ENCODE results near the gene SNTA1.
"Not testable (repeated sequence)": the region's sequence is repeated elsewhere in the genome, so short reads cannot be mapped to it uniquely, and the experiment has no call there.

Gene SNTA1

DNA sequence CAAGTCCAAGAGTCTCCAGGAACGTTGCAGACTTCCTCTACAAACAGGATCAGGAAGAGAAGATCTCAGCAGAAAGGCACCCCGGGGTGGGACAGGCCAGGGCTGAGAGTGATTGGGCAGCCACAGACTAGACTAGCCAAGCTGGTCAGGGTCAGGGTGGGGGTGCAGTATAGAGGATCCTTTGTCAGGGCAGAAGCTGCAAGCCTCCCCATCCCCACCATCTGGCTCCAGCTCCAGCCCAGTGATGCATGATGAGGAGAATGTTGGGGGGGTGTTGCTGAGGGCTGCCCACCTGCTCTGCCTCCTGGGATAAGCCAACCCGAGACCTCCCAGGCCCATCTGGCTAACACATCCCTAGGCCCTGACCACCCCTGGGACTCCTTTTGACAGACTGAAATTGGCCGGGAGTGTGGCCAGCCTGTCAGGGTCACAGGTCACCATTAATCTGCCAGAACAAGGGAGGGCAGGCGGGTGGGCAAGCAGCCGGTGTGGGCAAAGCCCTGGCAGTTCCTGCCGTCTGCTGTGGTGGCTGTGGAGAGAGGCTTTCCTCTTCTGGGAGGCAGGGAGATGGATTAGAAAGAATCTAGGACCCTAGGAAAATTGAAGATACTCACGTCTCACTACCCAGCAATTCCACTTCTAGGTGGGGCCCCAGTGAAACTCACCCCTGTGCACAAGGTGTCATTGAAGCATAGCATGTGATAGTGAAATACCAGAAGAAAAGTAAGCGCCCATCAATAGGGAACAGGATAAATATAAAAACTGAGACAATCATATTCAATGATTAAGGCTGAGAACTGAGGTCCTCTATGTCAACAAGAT, 22.1 kb upstream of the SNTA1 start:
- no peak for DNase-seq

DNA sequence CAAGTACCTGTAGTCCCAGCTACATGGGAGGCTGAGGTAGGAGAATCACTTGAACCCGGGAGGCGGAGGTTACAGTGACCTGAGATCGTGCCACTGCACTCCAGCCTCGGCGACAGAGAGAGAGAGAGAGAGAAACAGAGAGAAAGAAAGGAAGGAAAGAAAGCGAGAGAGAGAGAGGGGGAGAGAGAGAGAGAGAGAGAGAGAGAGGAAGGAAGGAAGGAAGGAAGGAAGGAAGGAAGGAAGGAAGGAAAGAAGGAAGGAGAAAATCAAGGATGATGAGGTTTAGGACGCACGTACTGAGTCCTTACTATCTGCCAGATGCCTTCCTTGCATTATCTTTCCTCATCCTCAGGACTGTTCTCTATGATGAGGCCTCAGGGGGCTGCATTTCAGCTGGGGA, 21.2 kb upstream of the SNTA1 start:
- DNase-seq: not testable (repeated sequence)

- DNase-seq: no peak
Measured at GRCh38 chr20:33463332-33464101, 20.0 kb upstream of the SNTA1 start.

GRCh38 chr20:33460711-33461110, 17.1 kb upstream of the SNTA1 start:
- DNase-seq: no peak

DNA sequence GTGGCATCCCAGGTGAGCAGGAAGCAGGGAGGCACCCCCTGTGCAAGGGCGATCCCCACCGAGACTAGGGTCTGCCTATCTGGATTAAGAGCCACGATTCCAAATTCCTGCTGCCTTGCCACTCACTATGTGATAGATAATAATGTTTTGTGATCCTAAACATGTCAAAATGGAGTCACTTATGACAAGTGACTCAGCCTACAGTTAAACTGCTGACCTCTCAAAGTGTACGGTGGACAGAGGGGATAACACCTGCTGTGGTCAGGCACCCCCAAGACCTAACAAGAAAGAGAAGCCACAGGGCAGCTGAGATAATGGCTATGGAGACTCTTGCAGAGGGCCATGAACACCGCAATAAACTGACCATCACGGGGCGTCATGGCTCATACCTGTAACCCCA, 16.0 kb upstream of the SNTA1 start:
- DNase-seq: no peak

DNA sequence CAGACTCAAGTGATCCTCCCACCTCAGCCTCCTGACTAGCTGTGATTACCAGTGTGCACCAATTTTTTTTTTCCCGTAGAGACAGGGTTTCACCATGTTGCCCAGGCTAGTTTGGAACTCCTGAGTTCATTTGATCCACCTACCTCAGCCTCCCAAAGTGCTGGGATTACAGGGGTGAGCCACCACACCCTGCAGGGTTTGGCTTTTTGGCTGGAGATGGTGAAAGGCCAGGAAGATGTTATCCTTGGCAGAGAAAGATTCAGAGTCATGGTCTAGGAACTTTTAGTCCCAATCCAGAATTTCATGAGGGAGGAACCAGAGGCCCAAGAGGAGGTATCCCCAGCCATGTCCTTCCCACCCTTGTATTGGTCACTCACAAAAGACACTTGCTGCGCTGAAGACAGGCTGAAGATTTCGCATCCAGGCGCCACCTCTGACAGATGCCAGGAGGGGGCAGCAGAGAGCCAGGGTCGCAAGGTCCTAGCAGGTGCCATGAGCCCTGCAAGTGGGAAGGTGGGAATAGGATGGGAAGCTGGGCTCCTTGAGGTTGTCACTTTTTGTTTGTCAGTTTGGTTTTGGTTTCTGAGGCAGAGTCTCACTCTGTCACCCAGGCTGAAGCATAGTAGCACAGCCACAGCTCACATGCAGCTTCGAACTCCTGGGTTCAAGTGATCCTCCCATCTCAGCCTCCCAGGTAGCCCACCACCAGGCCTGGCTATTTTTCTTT, 13.5 kb upstream of the SNTA1 start:
- DNase-seq: peak; percentile 69

- no peak for DNase-seq
Measured at GRCh38 chr20:33450867-33451266, 7.3 kb upstream of the SNTA1 start.

- DNase-seq: no peak
Measured at GRCh38 chr20:33445881-33446625, 2.5 kb upstream of the SNTA1 start.

DNA sequence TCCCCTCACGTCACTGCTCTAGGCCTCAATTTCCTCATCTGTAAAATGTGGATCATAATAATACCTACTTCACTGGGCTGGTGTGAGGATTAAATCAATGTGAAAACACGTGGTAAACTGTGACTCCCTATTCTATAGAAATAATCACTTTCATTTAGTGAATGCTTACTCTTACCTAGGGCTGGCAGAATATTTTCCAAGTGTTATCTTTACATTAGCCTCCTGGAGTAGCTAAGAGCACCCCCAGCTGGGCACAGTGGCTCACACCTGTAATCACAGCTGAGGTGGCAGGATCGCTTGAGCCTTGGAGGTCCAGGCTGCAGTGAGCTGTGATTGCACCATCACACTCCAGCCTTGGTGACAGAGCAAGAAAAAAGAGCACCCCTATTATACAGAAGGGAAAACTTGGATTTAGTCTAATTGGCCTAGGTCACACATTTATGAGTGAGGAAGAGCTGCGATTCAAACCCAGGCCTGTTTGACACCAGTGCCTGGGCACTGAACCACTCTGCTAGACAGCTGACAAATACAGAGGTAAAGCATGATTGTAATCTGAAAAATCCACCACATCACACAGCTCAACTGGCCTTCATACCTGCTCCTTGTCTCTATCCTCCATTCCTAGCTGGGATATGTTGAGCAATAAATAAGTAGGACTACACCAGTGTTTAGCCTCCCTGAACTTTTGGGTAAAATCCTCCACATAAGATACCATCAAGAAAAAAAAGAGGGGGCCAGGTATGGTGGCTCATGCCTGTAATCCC, 1.4 kb upstream of the SNTA1 start:
- DNase-seq: no peak

GRCh38 chr20:33443006-33443511, 504 bp downstream of the SNTA1 start:
- no peak for DNase-seq

DNA sequence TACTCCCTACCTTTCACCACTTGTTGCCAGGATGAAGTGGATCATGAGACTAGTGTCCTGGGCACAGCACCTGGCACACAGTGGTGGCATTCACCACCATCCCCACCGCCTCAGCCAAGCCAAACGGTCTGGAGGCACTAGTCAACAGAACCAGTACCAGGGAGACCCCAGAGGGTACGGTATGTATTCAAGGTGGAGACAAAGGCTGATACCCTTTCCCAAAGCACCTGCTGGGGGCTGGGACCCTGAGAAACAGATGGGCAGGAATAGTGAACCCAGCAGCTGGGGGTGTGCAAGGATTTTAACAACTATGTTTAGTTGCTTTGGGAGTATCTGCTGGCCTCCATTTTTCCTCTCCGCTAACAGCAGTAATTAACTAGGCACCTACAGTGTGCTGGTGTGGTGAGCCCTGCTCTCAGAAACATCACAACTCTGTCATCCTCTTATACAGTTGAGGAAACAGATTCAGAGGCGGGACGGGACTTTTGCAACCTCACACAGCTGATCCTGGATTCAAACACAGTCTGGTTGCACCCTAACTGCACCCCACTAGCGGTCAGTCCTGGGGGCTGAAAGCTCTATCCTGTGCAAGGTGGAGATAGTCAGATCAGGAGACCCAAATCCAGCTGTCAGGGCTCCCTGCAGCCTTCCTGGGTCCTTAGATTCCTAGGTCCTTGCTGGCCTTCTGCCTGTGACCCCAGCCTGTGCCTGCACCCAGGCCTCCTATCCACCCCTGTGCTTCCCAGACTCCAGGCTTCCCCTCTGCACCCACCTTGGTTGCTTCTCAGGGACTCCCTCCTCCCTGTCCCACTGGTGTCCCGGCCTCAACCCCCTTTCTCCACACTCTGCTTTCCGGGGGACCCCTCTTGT, 1.2 kb downstream of the SNTA1 start:
- DNase-seq: no peak

DNA sequence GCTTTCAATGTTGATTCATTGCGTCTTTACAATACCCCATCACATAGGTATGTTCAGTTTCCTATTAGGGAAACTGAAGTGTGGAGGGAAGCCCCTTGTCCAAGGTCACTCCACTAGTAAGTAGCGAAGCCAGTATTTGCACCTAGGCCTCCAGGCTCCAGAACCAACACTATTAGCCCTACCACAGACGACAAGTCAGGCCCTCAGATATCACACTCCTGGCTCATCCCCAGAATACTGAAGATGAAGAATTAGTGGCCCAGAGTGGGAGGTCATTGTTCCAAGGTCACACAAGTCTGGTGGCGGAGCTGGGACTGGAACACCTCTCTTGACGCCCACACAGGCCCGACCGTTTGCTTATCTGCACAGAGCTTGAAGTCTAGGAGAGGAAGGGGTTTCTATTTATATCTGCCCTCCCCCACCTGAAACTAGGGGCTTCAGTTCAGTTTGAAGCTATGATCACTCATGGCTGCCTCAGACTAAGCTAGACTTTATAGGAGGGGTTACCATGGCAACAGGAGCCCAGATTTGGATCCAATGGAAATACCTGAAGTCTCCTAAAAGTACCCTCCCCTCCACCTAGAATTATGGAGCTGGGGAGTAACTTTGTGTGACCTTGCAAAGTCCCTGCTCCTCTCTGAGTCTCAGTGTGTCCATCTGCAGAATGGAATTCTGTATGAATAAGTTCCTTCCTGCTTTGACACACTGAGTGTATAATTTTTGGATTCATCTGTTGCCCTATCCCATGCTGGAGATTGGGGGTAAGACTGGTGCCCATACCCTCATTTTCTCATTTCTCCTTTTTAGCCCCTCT, 2.2 kb downstream of the SNTA1 start:
- DNase-seq: no peak

DNA sequence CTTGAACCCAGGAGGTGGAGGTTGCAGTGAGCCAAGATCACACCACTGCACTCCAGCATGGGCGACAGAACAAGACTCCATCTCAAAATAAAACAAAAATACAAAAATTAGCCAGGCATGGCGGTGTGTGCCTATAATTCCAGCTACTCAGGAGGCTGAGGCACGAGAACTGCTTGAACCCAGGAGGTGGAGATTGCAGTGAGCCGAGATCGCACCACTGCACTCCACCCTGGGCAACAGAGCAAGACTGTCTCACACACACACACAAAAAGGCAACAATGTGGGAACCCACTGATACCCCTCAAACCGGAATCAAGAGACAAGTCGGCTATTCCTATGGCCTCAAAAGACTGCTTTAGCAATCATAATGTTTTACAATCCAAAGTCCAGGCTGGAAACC, 3.0 kb downstream of the SNTA1 start:
- DNase-seq: not testable (repeated sequence)

DNA sequence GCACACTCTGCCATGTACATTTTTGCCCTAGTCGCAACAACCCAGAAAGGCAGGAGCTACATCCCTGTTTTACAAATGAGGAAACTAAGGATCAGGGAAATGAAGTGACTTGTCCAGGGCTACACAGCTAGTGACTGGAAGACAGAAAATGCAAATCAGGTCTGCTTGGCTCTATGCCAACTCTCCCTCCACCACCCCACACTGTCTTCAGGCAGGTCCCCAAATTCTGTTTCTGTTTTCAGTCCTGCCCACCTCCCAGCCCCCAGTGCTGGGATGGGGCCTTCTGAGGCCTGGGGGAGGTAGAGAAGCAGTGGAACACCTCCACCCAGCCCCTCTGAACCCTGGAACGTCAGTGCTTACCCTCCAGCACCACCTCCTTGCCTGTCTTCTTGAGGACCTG, 5.1 kb downstream of the SNTA1 start:
- no peak for DNase-seq

- no peak for DNase-seq
Measured at GRCh38 chr20:33437141-33437911, 6.2 kb downstream of the SNTA1 start.

DNA sequence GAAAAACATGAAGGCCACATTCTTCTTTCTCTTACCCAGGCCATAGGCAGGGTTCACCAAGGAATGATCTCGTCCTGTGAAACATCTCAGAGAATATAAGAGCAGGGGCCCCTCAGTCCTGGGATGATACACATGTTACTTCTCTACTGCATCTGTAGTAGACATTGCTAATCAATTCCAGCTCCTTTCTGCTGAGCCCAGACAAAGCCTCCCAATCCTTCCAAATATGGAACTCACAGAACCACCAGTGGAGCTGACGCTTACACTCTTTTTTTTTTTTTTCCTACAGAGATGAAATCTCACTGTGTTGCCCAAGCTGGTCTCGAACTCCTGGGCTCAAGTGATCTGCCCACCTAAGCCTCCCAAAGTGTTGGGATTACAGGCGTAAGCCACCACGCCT, 9.1 kb downstream of the SNTA1 start:
- no peak for DNase-seq

DNA sequence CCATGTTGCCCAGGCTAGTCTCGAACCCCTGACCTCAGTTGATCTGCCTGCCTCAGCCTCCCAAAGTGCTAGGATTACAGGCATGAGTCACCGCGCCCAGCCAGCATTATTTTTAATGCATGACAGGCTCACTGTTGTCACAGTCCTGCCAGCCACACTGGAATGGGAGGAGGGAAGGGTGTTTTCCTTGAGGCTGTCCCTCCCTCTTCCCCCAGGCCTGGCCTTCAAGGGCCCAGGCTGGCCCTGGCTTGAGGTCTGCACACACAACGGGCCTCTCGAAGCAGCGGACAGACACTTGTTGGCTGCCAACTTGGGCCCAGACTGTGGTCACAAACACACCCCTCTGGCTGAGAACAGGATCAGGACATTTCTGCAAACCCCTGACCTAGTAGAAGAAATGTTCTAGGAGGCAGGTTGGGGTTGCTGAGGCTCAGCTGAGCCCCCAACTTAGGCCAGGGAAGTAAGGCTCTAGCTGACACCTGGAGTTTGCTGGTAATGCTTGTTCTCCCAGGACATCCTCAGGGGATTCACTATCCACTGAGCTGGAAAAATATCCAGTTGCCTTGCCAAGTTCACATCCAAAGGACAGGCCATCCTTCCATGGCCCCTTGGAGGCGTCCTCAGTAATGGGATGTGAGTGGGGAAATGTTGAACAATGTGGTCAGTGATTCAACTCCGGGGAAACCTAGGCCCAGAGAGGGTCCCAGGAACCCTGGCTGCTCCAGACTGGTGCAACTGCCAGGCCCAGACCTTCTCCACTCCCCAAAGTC, 9.9 kb downstream of the SNTA1 start:
- no peak for DNase-seq

DNA sequence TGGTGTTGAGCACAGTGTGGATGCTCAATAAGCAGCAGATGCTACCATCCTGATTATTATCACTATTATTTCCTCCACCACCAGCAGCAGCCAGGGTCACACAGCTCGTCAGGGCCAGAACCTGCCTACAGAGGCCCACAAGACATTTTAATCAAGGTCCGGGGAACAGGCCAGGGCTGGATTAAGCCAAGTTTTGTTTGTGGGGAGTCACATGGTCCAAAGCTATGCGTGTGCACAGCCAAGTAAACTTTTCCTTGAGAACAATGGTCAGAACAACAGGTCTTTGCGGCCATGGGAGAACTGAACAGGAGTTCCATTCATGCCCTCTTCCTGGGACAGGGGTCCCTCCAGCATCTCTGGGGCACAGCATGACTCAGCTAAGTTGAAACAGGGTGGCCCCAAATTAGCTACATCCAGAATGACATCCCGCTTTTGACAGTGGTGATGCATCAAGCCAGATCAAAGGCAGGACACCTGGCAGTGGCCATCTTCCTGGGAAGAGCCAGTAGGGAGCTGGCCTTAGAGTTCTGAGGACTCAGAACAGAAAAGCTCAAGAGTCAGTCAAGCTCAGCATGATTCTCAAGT, 11.7 kb downstream of the SNTA1 start:
- DNase-seq: no peak
